Measurements from ENCODE around the gene ARL14. TPM values are rescaled to one million over a fixed set of nuclear protein-coding genes. Genes with fewer than 3 reads are reported as not detected.

ARL14 gene
- total RNA-seq, 1 experiment from 2014 or later = 104 TPM

- no peak for TF ChIP-seq CTCF (IDR thresholded peaks at IDR 0.05; ENCODE audit: unreplicated experiment)
- no peak overlapping the region for H3K27ac Mint-ChIP-seq (ENCODE audit: unreplicated experiment)
- no TSS peak for BruUV-seq (replicated peaks)
These were observed 42.8 kb downstream of the ARL14 start for GRCh38 chr3:160719710-160720109.

GRCh38 chr3:160720123-160720746 is 43.3 kb downstream of the ARL14 start:
- CTCF ChIA-PET = no interaction called here
- no peaks in the 10 kb centered on the region for H3K27me3 Mint-ChIP-seq (ENCODE audit: unreplicated experiment)
- BruUV-seq (replicated peaks) = no TSS peak
- no peaks in the 10 kb centered on the region for H3K4me1 Mint-ChIP-seq (ENCODE audit: low read depth, unreplicated experiment)
- H3K36me3 Mint-ChIP-seq (ENCODE audit: insufficient read depth, unreplicated experiment) = no peaks in the 10 kb centered on the region
- no peak overlapping the region for H3K27ac Mint-ChIP-seq (ENCODE audit: unreplicated experiment)
- no peak overlapping the region for H3K4me3 Mint-ChIP-seq (ENCODE audit: low read depth, unreplicated experiment)
- TF ChIP-seq CTCF (IDR thresholded peaks at IDR 0.05; ENCODE audit: unreplicated experiment) = peak; percentile 60
- intact Hi-C loops (cut with micrococcal nuclease; ENCODE audit: unreplicated experiment) = loop anchor here (1.0 kb wide), 1 partner anchor 143 kb away; no protein-coding TSS in a partner anchor
- peak; percentile 44 for DNase-seq
- H3K9me3 Mint-ChIP-seq (ENCODE audit: low read depth, unreplicated experiment) = peaks cover 2% of the 10 kb centered on the region

More at GRCh38 chr3:160719710-160720109, 42.8 kb downstream of the ARL14 start:
- H3K4me3 Mint-ChIP-seq (ENCODE audit: low read depth, unreplicated experiment) = no peak overlapping the region
- no peaks in the 10 kb centered on the region for H3K36me3 Mint-ChIP-seq (ENCODE audit: insufficient read depth, unreplicated experiment)
- no peaks in the 10 kb centered on the region for H3K4me1 Mint-ChIP-seq (ENCODE audit: low read depth, unreplicated experiment)
- intact Hi-C loops (cut with micrococcal nuclease; ENCODE audit: unreplicated experiment) = loop anchor here (1.0 kb wide), 1 partner anchor 142 kb away; no protein-coding TSS in a partner anchor
- H3K27me3 Mint-ChIP-seq (ENCODE audit: unreplicated experiment) = no peaks in the 10 kb centered on the region
- CTCF ChIA-PET = no interaction called here
- peaks cover 2% of the 10 kb centered on the region for H3K9me3 Mint-ChIP-seq (ENCODE audit: low read depth, unreplicated experiment)
- no peak for DNase-seq

- Mint-ChIP-seq H3K4me1 (ENCODE audit: low read depth, unreplicated experiment) (no peaks in the 10 kb centered on the region), H3K36me3 (ENCODE audit: insufficient read depth, unreplicated experiment) (no peaks in the 10 kb centered on the region), H3K27me3 (ENCODE audit: unreplicated experiment) (no peaks in the 10 kb centered on the region), H3K4me3 (ENCODE audit: low read depth, unreplicated experiment) (no peak overlapping the region), H3K27ac (ENCODE audit: unreplicated experiment) (no peak overlapping the region), H3K9me3 (ENCODE audit: low read depth, unreplicated experiment) (peaks cover 2% of the 10 kb centered on the region)
- DNase-seq = no peak
- no TSS peak for BruUV-seq (replicated peaks)
- TF ChIP-seq CTCF (IDR thresholded peaks at IDR 0.05; ENCODE audit: unreplicated experiment) = no peak
- intact Hi-C loops (cut with micrococcal nuclease; ENCODE audit: unreplicated experiment) = no loop called here
- CTCF ChIA-PET = no interaction called here
These were observed 45.4 kb downstream of the ARL14 start for GRCh38 chr3:160722331-160722730.

DNA sequence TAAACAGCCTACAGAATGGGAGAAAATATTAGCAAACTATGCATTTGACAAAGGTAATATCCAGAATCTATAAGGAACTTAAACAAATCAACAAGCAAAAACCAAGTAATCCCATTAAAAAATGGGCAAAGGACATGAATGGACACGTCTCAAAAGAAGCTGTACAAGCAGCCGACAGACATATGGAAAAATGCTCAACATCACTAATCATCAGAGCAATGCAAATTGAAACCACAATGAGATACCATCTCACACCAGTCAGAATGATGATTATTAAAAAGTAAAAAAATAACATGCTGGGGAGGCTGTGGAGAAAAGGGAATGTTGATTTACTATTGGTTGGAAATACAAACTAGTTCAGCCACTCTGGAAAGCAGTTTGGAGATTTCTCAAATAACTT is 48.4 kb downstream of the ARL14 start:
- intact Hi-C loops (cut with micrococcal nuclease; ENCODE audit: unreplicated experiment) = no loop called here
- no peak for TF ChIP-seq CTCF (IDR thresholded peaks at IDR 0.05; ENCODE audit: unreplicated experiment)
- DNase-seq = no peak
- no peaks in the 10 kb centered on the region for H3K36me3 Mint-ChIP-seq (ENCODE audit: insufficient read depth, unreplicated experiment)
- peaks cover 2% of the 10 kb centered on the region for H3K9me3 Mint-ChIP-seq (ENCODE audit: low read depth, unreplicated experiment)
- no peak overlapping the region for H3K27ac Mint-ChIP-seq (ENCODE audit: unreplicated experiment)
- CTCF ChIA-PET = no interaction called here
- no TSS peak for BruUV-seq (replicated peaks)
- no peaks in the 10 kb centered on the region for H3K27me3 Mint-ChIP-seq (ENCODE audit: unreplicated experiment)
- H3K4me1 Mint-ChIP-seq (ENCODE audit: low read depth, unreplicated experiment) = no peaks in the 10 kb centered on the region
- H3K4me3 Mint-ChIP-seq (ENCODE audit: low read depth, unreplicated experiment) = no peak overlapping the region

Other genes with a start within 250 kb of the ARL14 start
- gene TRIM59, start 227.4 kb upstream of the ARL14 start, total RNA-seq (2022) = 20.8 and 22.3 TPM in 2 replicates
- 116 and 117 TPM in 2 replicates for gene KPNA4, start 111.6 kb upstream of the ARL14 start, total RNA-seq (2022)
- 18.4 and 20.7 TPM in 2 replicates for gene PPM1L, start 79.1 kb downstream of the ARL14 start, total RNA-seq (2022)